T-helper 1 cell treated with Interleukin-12 subunit alpha and Interleukin-12 subunit beta and Interleukin-4 antibody, amounts not matched to agents 30 μg/mL and 1 μg/mL, for 36 hours (primary cell): ENCODE measurements around the gene PGLYRP4.

Experiments
- H3K27ac Mint-ChIP-seq: one replicate; pipeline ENCODE4 v1.8.0; 2021; ENCODE audit warnings: mild to moderate bottlenecking, mixed read lengths
- H3K27me3 Mint-ChIP-seq: one replicate; pipeline ENCODE4 v1.8.0; 2021; ENCODE audit warnings: low read depth, mixed read lengths
- H3K36me3 Mint-ChIP-seq: one replicate; pipeline ENCODE4 v1.8.0; 2021; ENCODE audit warnings: low read depth, mixed read lengths
- H3K4me1 Mint-ChIP-seq: one replicate; pipeline ENCODE4 v1.8.0; 2021; ENCODE audit warnings: low read depth, mixed read lengths
- H3K4me3 Mint-ChIP-seq: one replicate; pipeline ENCODE4 v1.8.0; 2021; ENCODE audit warnings: mild to moderate bottlenecking, moderate library complexity, mixed read lengths
- H3K9me3 Mint-ChIP-seq: one replicate; pipeline ENCODE4 v1.8.0; 2021; ENCODE audit warnings: mixed read lengths

Gene PGLYRP4

GRCh38 chr1:153348511-153349362 is at the start of gene PGLYRP4:
Gene PGLYRP4 (minus strand): TSS chr1:153348841. CDS start chr1:153347932, 909 bp downstream.
- H3K27me3 Mint-ChIP-seq = peaks cover 25% of the 10 kb centered on the region
- H3K27ac Mint-ChIP-seq = no peak within 1 kb of the TSS
- peaks cover 27% of the 10 kb centered on the region for H3K4me1 Mint-ChIP-seq
- no peaks in the 10 kb centered on the region for H3K36me3 Mint-ChIP-seq
- no peak within 1 kb of the TSS for H3K4me3 Mint-ChIP-seq
- H3K9me3 Mint-ChIP-seq = no peaks in the 10 kb centered on the region

- H3K4me3 Mint-ChIP-seq = no peak overlapping the region
- H3K27me3 Mint-ChIP-seq = peaks cover 31% of the 10 kb centered on the region
- no peaks in the 10 kb centered on the region for H3K9me3 Mint-ChIP-seq
- no peak overlapping the region for H3K27ac Mint-ChIP-seq
- H3K36me3 Mint-ChIP-seq = no peaks in the 10 kb centered on the region
- H3K4me1 Mint-ChIP-seq = no peaks in the 10 kb centered on the region
Measured at GRCh38 chr1:153397924-153398651, 49.4 kb upstream of the PGLYRP4 start.

DNA sequence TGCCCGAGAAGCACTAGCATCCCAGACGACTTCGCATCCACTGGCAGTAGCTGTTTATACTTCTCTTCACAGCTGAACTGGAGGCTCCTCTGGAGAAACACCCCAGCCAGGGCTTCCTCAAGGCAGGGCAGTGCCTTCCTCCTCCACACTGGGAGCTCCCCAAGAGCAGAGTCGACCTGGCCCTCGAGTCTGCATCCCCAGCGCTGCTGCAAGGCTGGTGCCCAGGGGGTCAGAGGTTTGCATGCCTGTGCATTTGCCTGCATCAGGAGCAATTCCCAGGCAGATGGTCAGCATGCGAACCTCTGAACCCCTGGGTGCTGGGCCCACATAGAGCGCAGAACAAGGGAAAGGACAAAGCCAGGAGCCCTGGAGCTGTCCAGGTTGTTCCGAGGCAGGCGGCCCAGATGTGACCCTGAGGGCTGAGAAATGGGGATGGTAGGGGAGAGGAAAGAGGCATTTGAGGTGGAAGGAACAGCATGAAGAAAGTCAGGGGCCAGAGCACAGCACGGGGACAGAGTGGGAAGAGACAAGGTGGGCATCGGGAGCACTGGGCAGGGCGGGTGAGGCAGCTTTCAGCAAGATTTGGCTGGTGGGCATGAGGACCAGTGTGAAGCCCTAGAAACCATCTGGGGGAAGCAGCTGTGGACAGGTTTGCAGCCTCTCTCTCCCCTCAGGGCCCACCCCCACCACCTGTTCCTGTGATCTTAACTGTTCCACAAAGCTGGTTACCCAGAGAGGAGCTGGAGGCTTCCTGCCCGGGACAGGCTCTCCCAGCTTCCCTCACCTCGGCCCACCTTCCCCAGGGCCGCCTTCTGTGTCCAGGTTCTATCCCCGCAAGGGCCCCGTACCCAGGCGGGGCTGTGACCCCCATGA is 48.6 kb upstream of the PGLYRP4 start:
- Mint-ChIP-seq H3K4me3 (no peak overlapping the region), H3K9me3 (no peaks in the 10 kb centered on the region), H3K4me1 (no peaks in the 10 kb centered on the region), H3K36me3 (no peaks in the 10 kb centered on the region), H3K27me3 (peaks cover 28% of the 10 kb centered on the region), H3K27ac (no peak overlapping the region)

DNA sequence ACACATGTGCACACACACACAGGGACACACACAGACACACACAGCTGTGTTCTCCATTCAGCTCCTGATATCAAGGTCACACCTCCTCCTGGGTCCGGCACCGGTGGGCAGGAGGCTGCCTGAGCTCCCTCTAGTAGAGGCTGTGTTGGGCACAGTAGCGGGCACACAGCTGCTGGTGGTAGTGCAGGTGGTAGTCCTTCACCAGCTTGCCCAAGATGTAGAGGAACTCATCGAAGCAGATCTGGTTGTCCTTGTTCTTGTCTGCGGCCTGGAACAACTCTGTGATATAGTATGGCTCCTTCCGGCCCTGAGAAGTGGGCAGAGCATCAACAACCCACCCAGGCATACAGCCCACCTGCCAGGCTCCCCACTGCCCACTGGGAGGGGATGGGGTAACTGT is 47.8 kb upstream of the PGLYRP4 start:
- H3K27ac Mint-ChIP-seq = no peak overlapping the region
- no peak overlapping the region for H3K4me3 Mint-ChIP-seq
- H3K9me3 Mint-ChIP-seq = no peaks in the 10 kb centered on the region
- H3K27me3 Mint-ChIP-seq = peaks cover 24% of the 10 kb centered on the region
- H3K36me3 Mint-ChIP-seq = no peaks in the 10 kb centered on the region
- no peaks in the 10 kb centered on the region for H3K4me1 Mint-ChIP-seq

- no peaks in the 10 kb centered on the region for H3K36me3 Mint-ChIP-seq
- H3K4me3 Mint-ChIP-seq = no peak overlapping the region
- H3K27ac Mint-ChIP-seq = no peak overlapping the region
- no peaks in the 10 kb centered on the region for H3K9me3 Mint-ChIP-seq
- no peaks in the 10 kb centered on the region for H3K4me1 Mint-ChIP-seq
- H3K27me3 Mint-ChIP-seq = peaks cover 26% of the 10 kb centered on the region
Measured at GRCh38 chr1:153395776-153396175, 47.1 kb upstream of the PGLYRP4 start.

DNA sequence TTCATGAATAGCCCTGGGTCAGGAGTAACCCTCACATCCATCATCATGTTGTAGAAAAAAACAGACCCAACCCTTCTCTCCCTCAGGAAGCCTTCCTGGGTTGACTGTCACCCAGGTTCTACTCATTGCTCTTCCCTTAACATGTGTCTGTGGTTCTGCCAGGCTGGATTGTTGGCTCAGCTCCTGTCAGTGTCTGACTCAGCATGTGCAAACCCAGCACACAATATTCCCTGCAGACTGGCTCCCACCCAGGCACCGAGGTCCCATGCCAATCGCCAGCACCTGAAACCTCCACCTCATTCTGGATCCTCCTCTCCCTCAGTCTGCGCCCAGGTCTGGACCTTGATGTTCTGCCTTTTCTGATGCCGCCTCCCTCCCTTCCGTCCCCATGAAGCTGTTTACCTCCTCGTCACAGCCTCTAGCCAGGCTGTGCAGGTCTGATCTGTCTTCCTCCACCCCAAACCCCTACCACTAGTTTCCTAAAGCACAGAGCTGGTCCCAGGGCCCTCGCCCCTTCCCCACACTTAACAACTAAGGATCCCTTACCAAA is 46.6 kb upstream of the PGLYRP4 start:
- Mint-ChIP-seq H3K4me3 (no peak overlapping the region), H3K9me3 (no peaks in the 10 kb centered on the region), H3K36me3 (no peaks in the 10 kb centered on the region), H3K4me1 (no peaks in the 10 kb centered on the region), H3K27me3 (peaks cover 26% of the 10 kb centered on the region), H3K27ac (no peak overlapping the region)

DNA sequence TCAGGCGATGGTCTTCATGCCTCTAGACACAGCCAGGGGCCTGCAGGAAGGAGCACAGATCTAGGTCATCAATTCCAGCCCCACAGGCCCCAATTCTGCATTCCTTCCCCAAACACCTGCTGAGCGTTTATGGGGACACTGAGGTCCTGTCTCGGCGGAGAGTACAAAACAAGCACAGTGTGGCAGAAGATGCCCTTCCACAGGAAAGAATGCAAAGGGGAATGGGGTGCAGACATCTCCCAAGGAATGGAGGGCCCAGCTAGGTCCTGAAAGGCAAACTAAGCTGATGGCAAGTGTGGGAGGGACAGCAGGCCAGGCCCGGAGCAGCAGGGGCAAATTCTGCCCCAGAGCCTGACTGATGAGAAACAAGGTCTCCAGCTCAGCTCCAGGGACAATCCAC is 45.8 kb upstream of the PGLYRP4 start:
- Mint-ChIP-seq H3K36me3 (no peaks in the 10 kb centered on the region), H3K9me3 (no peaks in the 10 kb centered on the region), H3K4me3 (no peak overlapping the region), H3K27ac (no peak overlapping the region), H3K4me1 (no peaks in the 10 kb centered on the region), H3K27me3 (peaks cover 26% of the 10 kb centered on the region)

DNA sequence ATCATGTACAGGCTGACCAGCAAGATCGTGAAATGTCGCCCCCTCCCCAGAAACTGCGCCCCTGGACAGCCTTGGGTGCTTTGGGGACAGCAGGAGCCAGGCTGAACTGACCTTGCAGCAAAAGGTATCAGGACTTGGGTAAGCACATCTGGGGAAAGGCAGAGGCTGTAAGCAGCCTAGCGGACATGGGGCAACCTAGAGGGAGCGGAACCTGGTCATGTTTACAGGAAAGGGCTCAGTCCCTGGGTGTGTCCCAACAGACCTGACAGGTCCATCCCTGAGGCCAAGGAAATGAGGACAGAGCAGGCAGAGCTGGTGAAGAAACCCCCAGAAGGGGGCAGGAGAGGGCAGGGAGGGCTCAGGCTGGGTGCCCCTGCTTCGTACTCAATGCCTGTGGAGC is 45.3 kb upstream of the PGLYRP4 start:
- peaks cover 25% of the 10 kb centered on the region for H3K27me3 Mint-ChIP-seq
- H3K9me3 Mint-ChIP-seq = no peaks in the 10 kb centered on the region
- H3K36me3 Mint-ChIP-seq = no peaks in the 10 kb centered on the region
- no peaks in the 10 kb centered on the region for H3K4me1 Mint-ChIP-seq
- H3K4me3 Mint-ChIP-seq = no peak overlapping the region
- H3K27ac Mint-ChIP-seq = no peak overlapping the region

DNA sequence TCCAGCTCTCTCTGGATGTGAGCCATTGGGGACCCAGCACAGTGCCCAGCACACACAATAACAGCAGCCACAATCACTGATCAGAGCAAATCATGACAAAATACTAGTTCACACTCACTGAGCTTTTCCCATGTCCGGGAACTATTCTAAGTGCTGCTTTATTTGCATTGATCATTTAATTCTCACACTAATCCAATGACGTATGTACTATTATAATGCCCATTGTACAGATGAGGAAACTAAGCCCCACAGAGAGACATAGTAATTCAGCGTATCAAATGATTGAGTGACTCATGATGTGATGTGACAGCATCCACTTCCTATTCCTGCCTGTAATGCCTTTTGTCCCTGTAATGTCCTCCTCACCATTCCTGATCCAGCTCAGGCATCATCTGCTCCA is 44.2 kb upstream of the PGLYRP4 start:
- Mint-ChIP-seq H3K36me3 (no peaks in the 10 kb centered on the region), H3K4me3 (no peak overlapping the region), H3K4me1 (no peaks in the 10 kb centered on the region), H3K9me3 (no peaks in the 10 kb centered on the region), H3K27ac (no peak overlapping the region), H3K27me3 (peaks cover 22% of the 10 kb centered on the region)

DNA sequence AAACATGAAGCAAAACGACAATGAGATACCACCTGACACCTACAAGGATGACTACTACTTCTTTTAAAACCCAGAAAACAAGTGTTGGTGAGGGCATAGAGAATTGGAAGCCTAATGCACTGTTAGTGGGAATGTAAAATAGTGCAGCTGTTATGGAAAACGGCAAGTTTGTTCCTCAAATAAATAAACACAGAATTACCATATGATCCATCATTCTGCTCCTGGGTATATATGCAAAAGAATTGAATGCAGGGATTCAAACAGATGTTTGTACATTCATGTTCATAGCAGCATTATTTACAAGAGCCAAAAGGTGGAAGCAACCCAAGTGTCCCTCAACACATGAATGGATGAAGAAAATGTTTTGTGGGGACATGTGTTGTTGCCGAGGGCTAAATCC is 43.6 kb upstream of the PGLYRP4 start:
- no peaks in the 10 kb centered on the region for H3K4me1 Mint-ChIP-seq
- H3K36me3 Mint-ChIP-seq = no peaks in the 10 kb centered on the region
- H3K27me3 Mint-ChIP-seq = peaks cover 22% of the 10 kb centered on the region
- no peak overlapping the region for H3K27ac Mint-ChIP-seq
- H3K9me3 Mint-ChIP-seq = no peaks in the 10 kb centered on the region
- no peak overlapping the region for H3K4me3 Mint-ChIP-seq

DNA sequence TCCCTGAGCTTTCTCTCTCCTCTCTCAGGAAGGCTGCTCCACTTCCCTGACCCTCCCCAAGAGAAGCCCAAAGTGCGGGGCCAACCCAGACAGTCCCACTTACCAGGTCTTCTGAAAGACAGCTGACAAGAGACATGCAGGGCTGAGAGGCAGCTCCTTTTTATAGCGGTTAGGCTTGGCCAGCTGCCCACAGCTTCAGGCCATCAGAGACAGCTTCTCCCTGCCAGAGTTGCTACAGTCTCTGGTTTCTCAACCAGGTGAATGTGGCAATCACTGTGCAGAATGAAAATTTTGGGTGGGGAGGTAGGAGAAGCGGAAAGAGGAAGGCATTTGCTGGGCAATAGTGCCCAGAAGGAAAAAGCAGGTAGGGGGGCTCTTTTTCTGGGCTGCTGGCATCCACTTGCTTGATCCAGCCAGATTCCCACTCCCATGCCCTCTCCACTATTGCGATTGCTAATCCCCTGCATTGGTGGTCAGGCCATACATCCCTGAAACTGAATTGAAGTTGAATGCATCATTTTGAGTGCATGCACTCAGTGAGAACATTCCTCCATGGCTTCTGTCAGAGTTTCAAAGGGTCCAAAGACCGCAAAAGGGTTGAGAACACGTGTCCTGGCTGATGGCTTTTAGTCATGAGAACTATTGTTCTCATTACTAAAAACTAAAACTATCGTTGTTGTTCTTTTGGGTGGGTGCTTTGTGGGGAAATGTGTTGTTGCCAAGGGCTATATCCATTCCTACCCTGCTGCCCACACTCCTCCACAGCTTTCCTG is 42.5 kb upstream of the PGLYRP4 start, which contains the start of gene S100A8:
Gene S100A8, minus strand, starts transcription at position 136 of the 773 bp plus-strand sequence. CDS start 538 bp downstream, outside the sequence.
- H3K27me3 Mint-ChIP-seq = peaks cover 22% of the 10 kb centered on the region
- H3K4me3 Mint-ChIP-seq = no peak within 1 kb of the TSS
- no peaks in the 10 kb centered on the region for H3K9me3 Mint-ChIP-seq
- H3K36me3 Mint-ChIP-seq = no peaks in the 10 kb centered on the region
- H3K4me1 Mint-ChIP-seq = peaks cover 7% of the 10 kb centered on the region
- H3K27ac Mint-ChIP-seq = no peak within 1 kb of the TSS

DNA sequence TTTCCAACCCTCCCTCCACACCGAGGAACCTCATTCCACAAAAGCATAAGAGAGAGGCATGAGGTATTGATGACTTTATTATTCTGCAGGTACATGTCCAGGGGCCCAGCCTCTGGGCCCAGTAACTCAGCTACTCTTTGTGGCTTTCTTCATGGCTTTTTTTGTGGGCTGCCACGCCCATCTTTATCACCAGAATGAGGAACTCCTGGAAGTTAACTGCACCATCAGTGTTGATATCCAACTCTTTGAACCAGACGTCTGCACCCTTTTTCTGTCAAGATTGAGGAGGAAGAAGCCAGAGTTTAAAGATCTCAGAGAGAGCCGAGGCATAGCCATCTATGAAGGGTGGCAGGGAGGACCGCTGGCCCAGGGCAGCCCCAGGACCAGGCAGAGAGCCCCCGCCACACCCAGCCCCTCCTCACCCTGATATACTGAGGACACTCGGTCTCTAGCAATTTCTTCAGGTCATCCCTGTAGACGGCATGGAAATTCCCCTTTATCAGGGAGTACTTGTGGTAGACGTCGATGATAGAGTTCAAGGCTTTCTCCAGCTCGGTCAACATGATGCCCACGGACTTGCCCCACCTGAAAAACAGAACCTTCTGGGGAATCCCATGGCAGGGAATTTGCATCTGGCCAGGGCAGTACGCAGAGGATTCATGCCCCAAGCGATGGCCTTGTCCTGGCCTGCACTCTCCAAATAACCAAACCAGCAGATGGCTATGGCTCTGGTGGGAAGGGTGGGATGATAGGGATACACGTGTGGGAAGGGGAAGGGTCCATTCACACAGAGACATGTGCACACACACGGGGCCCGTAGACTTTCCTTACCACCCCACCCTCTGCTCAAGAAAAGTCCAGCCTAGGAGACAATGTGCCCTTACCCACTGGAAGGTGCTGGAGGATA is 41.6 kb upstream of the PGLYRP4 start:
- Mint-ChIP-seq H3K27ac (no peak overlapping the region), H3K4me3 (no peak overlapping the region), H3K27me3 (peaks cover 13% of the 10 kb centered on the region), H3K4me1 (peaks cover 9% of the 10 kb centered on the region), H3K9me3 (no peaks in the 10 kb centered on the region), H3K36me3 (no peaks in the 10 kb centered on the region)

DNA sequence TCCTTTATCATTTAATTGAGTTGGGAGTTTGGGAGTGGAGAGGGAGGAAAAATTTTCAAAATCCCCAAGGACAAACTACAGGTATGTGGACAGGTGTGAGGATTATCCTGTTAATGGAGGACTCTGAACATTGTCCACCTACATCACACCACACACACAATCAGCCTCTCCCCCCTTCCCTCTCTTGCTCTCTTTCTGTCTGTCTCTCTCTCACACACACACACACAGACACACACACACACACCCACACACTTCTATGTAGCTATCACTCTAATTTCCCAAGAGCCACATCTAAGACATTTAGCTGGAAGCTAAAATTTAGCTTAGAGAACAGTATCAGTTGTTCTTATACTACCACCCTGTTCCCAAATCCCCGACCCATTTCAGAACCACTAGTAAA is 40.8 kb upstream of the PGLYRP4 start:
- no peaks in the 10 kb centered on the region for H3K9me3 Mint-ChIP-seq
- no peaks in the 10 kb centered on the region for H3K36me3 Mint-ChIP-seq
- peaks cover 11% of the 10 kb centered on the region for H3K27me3 Mint-ChIP-seq
- no peak overlapping the region for H3K27ac Mint-ChIP-seq
- H3K4me3 Mint-ChIP-seq = no peak overlapping the region
- H3K4me1 Mint-ChIP-seq = peaks cover 9% of the 10 kb centered on the region
